IMR-90 (cell line): ENCODE measurements around the gene PRKAG1.

Experiments
- CEBPB ChIP-seq: IDR thresholded peaks from 2 replicates; pipeline ENCODE4 v1.6.1; 2012; ENCODE audit warnings: low read depth, low read length, improper control_type of control experiment
- FOS ChIP-seq: fragments of 150-350 bp; IDR thresholded peaks from 2 replicates; pipeline ENCODE4 v1.6.1; 2016; ENCODE audit warnings: low read depth, low read length
- MXI1 ChIP-seq: IDR thresholded peaks from 2 replicates; pipeline ENCODE4 v1.6.1; 2012; ENCODE audit warnings: low read depth, mild to moderate bottlenecking, low read length, moderate library complexity, borderline replicate concordance
- NFE2L2 ChIP-seq: fragments of 150-350 bp; IDR thresholded peaks from 2 replicates; pipeline ENCODE4 v1.6.1; 2016; ENCODE audit warnings: low read depth, mild to moderate bottlenecking, low read length
- POLR2A ChIP-seq: IDR thresholded peaks from 2 replicates; pipeline ENCODE4 v1.6.1; 2012; ENCODE audit warnings: mild to moderate bottlenecking, low read depth, low read length
- RAD21 ChIP-seq: IDR thresholded peaks from 2 replicates; pipeline ENCODE4 v1.6.1; 2012; ENCODE audit warnings: low read length, improper control_type of control experiment
- RCOR1 ChIP-seq: IDR thresholded peaks from 2 replicates; pipeline ENCODE4 v1.6.1; 2012; ENCODE audit warnings: mild to moderate bottlenecking, low read length, improper control_type of control experiment; ENCODE audit not compliant: insufficient replicate concordance
- RFX5 ChIP-seq: IDR thresholded peaks from 2 replicates; pipeline ENCODE4 v1.8.0; 2012; ENCODE audit warnings: low read depth, mild to moderate bottlenecking, low read length, moderate library complexity
- SMC3 ChIP-seq: fragments of 150-350 bp; IDR thresholded peaks from 2 replicates; pipeline ENCODE4 v1.6.1; 2016; ENCODE audit warnings: low read depth, mild to moderate bottlenecking, antibody characterized with exemption, low read length, moderate library complexity
- TF ChIP-seq, protein P1 (sequence below): conservative IDR thresholded peaks from 2 replicates; pipeline ENCODE4 v1.5.1; 2012; ENCODE audit warnings: mild to moderate bottlenecking, low read depth, low read length, improper control_type of control experiment
- TF ChIP-seq, protein P2 (sequence below): fragments of 150-350 bp; IDR thresholded peaks from 2 replicates; pipeline ENCODE4 v1.6.1; 2016; ENCODE audit warnings: low read depth, mild to moderate bottlenecking, low read length, moderate library complexity, borderline replicate concordance

DNA sequence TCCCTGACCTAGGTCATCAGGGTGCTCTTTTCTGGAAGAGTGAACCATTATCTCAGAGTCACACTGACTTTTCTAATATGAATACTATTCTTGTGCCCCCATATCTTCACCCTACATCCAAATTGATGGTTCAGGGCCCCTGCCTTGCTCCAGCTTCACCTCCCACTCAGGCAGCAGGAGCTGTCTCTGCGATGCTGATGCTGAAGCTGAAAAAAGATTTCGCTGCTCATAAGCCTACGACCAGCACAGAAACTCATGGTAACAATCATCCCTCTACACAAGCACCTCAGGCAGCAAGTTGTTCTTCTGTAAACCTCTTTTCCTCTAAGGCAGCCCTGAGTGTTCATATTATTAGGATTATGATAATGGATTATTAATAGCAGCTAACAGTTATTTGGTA is 64.5 kb downstream of the PRKAG1 start:
- no peak for TF ChIP-seq CEBPB
- TF ChIP-seq, protein P1, sequence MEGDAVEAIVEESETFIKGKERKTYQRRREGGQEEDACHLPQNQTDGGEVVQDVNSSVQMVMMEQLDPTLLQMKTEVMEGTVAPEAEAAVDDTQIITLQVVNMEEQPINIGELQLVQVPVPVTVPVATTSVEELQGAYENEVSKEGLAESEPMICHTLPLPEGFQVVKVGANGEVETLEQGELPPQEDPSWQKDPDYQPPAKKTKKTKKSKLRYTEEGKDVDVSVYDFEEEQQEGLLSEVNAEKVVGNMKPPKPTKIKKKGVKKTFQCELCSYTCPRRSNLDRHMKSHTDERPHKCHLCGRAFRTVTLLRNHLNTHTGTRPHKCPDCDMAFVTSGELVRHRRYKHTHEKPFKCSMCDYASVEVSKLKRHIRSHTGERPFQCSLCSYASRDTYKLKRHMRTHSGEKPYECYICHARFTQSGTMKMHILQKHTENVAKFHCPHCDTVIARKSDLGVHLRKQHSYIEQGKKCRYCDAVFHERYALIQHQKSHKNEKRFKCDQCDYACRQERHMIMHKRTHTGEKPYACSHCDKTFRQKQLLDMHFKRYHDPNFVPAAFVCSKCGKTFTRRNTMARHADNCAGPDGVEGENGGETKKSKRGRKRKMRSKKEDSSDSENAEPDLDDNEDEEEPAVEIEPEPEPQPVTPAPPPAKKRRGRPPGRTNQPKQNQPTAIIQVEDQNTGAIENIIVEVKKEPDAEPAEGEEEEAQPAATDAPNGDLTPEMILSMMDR: no peak
- no peak for TF ChIP-seq RAD21
- no peak for TF ChIP-seq NFE2L2
- no peak for TF ChIP-seq RFX5
- TF ChIP-seq FOS: no peak
- no peak for TF ChIP-seq RCOR1
- TF ChIP-seq, protein P2, sequence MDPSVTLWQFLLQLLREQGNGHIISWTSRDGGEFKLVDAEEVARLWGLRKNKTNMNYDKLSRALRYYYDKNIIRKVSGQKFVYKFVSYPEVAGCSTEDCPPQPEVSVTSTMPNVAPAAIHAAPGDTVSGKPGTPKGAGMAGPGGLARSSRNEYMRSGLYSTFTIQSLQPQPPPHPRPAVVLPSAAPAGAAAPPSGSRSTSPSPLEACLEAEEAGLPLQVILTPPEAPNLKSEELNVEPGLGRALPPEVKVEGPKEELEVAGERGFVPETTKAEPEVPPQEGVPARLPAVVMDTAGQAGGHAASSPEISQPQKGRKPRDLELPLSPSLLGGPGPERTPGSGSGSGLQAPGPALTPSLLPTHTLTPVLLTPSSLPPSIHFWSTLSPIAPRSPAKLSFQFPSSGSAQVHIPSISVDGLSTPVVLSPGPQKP: no peak
- no peak for TF ChIP-seq POLR2A
- no peak for TF ChIP-seq SMC3
- no peak for TF ChIP-seq MXI1
